HG03432 (cell line): ENCODE results near the gene SH3PXD2A.

Experiments
- ATAC-seq: cut with Tn5 transposase; IDR thresholded peaks from one replicate; pipeline ENCODE4 v1.9.1; 2021; ENCODE audit warnings: mild to moderate bottlenecking, moderate library complexity; ENCODE audit not compliant: unreplicated experiment

The SH3PXD2A gene

DNA sequence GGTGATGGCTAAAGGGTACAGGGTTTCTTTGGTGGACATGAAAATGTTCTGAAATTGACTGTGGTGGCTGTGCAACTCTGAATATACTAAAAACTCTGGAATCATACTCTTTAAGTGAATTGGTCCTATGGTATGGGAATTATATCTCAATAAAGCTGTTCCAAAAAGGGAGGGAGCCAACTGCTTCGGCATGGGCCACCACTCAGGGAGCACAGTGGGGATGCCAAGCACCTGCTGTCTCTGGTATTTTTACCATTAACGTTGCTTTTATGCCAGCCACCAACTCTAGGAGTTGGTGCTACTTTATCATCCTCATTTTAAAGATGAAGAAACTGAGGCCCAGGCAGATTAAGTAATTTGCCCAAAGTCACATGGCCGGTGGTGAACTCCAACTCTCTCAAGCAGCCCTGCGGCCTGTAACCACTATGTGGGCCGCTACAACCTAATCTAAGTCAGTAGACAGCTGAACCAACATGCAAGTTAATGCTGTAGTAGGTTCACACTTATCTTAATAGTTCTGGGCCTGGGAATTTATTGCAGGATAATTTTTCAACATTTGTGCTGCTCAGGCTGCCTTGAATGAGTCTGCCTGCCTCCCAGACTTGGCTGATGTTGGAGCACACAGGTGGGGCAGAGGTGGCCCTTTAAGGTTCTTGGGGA, 20.8 kb downstream of the SH3PXD2A start:
- ATAC-seq: no peak

GRCh38 chr10:103833731-103834365, 21.5 kb downstream of the SH3PXD2A start:
- no peak for ATAC-seq

- ATAC-seq: no peak
Measured at GRCh38 chr10:103832806-103833205, 22.6 kb downstream of the SH3PXD2A start.

DNA sequence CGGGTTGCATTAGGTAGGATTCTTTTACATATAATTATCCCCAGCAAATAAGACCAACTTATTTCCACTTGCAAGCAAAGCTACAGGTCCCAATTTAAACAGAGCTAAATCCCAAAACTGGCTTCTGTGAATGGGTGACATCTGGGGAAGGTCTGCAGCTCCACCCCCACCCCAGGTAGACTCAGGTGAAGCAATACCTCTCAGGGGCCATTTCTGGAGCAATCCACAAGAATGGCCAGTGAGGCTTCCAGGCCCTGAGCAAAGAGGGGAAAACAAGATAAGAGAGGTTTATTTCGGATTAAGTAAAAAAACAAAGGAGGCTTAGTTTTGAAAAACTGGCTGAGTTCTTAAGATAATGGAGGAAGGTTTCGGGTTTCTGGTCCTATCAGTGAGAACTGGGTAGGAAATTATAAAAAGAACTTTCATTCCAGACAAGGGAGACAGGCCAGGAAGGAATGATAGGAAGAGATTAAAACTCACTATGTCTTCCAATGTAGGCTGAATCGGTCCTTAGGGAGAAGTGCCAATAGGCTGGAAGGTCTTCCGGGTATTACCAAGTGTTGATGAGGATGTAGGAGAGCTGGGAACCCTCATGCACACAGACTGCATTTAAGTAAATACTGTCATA, 25.4 kb downstream of the SH3PXD2A start:
- no peak for ATAC-seq

GRCh38 chr10:103829278-103829677, 26.1 kb downstream of the SH3PXD2A start:
- ATAC-seq: no peak

DNA sequence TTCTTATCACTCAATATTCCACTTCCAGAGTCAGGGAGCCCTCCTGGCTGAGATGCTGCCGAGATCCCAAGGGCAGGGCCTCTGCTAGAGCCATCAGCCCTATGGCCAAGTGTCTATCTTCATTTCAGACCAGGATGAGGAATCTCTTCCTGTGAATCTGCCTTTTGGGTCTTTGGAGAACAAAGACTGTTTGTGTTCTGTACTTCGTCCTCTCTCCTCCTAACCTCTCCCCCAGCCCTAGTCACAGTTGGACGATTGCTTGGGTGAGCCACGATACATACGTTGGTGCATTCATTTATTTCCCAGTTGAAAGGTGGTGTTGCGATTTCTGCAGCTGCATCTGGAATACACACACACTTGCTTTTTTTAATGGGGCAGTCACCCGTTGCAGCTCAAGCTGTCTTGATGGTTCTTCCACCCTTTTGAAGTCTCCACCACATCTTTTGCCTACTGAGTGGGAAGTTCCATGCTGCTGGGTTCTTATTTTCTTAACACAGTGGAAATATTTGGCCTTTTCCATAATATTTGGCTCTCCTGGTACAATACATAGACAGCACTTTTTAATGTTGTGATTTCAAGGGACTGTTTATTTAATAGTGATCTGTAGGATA, 26.7 kb downstream of the SH3PXD2A start:
- no peak for ATAC-seq

DNA sequence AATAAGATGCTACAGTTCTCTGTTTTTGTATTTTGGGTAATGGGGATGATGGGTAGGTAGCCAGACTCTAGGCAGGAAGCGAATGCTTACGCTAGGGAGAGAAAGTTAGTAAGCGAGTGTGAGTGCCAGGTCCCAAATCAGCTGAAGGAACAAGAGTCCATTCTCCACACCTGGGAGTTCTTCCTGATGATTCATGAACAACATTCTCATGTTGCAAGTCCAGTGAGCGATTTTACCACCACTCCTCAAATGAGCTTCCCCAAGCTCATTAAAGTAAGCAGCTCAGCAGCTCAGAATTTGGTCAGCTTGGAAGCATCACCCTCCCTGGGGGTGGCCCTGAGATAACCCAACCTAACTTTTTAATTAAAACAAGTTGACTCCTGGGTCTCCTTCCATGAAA, 27.3 kb downstream of the SH3PXD2A start:
- no peak for ATAC-seq

DNA sequence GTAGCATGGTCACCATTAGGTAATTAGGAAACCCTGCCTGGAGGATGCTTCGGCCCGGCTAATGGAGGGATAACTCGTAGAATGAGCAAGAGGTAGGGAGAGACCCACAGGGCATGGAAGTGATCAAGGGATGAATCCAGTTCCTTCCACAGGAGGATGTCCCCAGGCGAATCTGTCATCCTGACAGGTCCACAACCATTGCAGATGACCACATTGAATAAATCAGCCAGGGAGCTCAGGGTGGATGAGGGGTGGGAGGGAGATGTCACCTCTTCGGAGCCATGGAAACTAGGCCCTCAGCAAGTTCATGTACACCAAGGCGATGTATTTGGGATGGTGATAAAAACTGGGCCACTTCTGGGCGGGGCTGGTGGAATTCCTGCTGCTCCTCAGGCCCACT, 28.5 kb downstream of the SH3PXD2A start:
- no peak for ATAC-seq

DNA sequence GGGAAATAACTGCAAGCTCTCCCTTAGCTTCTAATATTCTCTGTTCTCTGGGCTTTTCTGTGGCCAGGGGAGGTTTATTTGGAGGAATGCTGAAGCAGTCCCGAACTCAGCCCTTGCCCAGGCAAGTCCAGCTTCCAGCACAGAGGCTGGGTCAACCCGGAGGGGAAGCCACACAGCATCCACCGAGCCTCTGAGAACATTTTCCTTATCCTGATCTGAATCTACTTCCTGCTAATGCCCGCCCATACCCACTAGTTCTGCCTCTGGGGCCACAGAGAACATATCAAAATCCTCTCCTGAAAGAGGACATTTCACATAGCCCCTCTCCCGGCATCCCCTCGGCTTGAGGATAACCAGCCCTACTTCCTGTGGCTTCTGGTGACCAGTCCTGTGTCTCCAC, 31.1 kb downstream of the SH3PXD2A start:
- no peak for ATAC-seq

- ATAC-seq: no peak
Measured at GRCh38 chr10:103823706-103824272, 31.6 kb downstream of the SH3PXD2A start.

- no peak for ATAC-seq
Measured at GRCh38 chr10:103822800-103823199, 32.6 kb downstream of the SH3PXD2A start.

GRCh38 chr10:103822107-103822716, 33.2 kb downstream of the SH3PXD2A start:
- no peak for ATAC-seq

GRCh38 chr10:103820101-103821062, 35.0 kb downstream of the SH3PXD2A start:
- ATAC-seq: no peak

DNA sequence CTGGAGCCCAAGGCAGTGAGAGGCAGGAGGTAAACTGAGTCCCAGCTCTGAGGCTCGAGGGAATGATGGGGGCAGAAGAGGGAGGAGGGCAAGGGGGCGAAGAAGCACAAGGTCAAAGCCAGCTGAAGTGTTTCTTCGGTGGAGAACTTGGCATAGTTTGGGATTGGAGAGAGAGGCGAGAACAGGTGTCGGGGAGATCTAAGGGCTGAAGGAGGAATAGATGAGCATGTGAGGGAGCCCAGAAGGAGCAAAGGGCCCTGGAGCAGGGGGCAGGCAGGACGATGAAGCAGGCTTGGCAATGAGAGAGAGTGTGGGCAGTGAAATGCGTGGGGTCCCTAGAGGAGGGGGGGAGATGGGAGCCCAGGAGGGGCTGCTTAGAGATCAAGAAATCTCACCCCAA, 35.9 kb downstream of the SH3PXD2A start:
- ATAC-seq: no peak

GRCh38 chr10:103818765-103819374, 36.5 kb downstream of the SH3PXD2A start:
- ATAC-seq: no peak

- no peak for ATAC-seq
Measured at GRCh38 chr10:103818105-103818504, 37.3 kb downstream of the SH3PXD2A start.

- ATAC-seq: no peak
Measured at GRCh38 chr10:103816431-103816830, 38.9 kb downstream of the SH3PXD2A start.

GRCh38 chr10:103814626-103815370, 40.6 kb downstream of the SH3PXD2A start:
- no peak for ATAC-seq

GRCh38 chr10:103814105-103814504, 41.3 kb downstream of the SH3PXD2A start:
- no peak for ATAC-seq
